Measurements from ENCODE around the gene RAPGEF4. TPM values are rescaled to one million over a fixed set of nuclear protein-coding genes. Genes with fewer than 3 reads are reported as not detected.
A peak's percentile ranks its signal among the peaks of the same experiment; 100 is the strongest.

The RAPGEF4 gene
- total RNA-seq, 2 experiments from 2014 or later, result 0.85 to 1.3 TPM

DNA sequence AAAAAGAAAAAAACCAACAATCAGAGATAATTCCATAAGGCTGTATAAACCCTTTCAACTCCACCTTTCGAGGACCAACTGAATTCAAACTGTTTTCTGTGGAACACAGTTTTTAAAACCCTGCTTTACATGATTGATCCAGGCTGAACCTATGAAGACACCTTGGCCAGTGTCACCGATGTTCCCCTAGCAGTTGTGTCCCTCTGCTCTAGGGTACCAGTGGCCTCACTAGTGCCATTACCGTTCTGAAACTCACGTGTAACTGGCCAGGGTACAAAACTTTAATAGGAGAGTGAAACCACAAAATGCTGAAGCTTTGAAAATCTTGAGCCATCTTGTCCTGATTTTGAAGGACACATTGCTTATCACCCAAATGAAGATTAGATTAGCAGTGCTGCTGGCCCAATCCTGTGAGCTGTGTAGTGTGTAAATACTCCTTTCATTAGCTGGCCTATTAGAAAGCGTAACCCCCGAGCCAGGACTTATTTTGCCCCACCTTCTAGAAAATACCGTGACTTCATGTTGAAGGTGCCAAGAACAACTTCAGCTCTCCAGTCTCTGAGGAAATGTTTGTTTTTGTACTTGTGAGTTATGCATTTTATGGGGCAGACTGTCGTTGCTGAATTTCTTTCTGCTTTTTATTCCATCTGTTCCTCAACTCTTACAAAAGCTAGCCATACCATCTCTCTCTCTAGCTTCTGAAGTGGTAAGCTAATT is 192.2 kb downstream of the RAPGEF4 start:
- no peak for ATAC-seq
- Mint-ChIP-seq H3K4me3 (no peak overlapping the region), H3K4me1 (ENCODE audit: low read depth) (peaks cover 9% of the 10 kb centered on the region), H3K27me3 (peaks cover 3% of the 10 kb centered on the region), H3K36me3 (ENCODE audit: low read depth) (no peaks in the 10 kb centered on the region), H3K9me3 (no peaks in the 10 kb centered on the region), H3K27ac (no peak overlapping the region)
- no peak for DNase-seq
- intact Hi-C loops (cut with micrococcal nuclease), result no loop called here
- POLR2A ChIA-PET, result no interaction called here
- TF ChIP-seq, protein P1, sequence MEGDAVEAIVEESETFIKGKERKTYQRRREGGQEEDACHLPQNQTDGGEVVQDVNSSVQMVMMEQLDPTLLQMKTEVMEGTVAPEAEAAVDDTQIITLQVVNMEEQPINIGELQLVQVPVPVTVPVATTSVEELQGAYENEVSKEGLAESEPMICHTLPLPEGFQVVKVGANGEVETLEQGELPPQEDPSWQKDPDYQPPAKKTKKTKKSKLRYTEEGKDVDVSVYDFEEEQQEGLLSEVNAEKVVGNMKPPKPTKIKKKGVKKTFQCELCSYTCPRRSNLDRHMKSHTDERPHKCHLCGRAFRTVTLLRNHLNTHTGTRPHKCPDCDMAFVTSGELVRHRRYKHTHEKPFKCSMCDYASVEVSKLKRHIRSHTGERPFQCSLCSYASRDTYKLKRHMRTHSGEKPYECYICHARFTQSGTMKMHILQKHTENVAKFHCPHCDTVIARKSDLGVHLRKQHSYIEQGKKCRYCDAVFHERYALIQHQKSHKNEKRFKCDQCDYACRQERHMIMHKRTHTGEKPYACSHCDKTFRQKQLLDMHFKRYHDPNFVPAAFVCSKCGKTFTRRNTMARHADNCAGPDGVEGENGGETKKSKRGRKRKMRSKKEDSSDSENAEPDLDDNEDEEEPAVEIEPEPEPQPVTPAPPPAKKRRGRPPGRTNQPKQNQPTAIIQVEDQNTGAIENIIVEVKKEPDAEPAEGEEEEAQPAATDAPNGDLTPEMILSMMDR (IDR thresholded peaks at IDR 0.05), result no peak
- CTCF ChIA-PET, result interaction anchor here (0.8 to 8.0 kb wide), 3 partner anchors 11 to 121 kb away, joined by 4 to 103 read pairs (median 5); no protein-coding TSS in a partner anchor

DNA sequence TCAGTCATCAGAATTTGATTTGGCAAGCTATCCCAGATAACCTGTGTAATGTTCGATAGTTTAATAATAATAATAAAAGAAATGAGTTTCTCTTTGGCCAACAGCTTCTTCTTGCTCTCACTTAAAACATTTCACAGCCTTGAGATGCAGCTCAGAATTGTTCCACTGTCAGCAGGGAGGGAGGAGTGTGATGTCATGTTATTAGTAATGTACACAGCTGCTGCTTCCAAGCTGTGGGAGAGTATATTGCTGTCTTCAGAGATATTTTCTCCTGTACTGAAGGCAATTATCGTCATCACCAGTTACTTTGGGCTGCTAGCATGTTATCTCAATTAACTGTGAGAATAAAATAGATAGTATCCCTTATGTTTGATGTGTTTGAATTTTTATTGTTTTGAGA is 193.1 kb downstream of the RAPGEF4 start:
- TF ChIP-seq, protein P1 (IDR thresholded peaks at IDR 0.05), result no peak
- no peak for ATAC-seq
- no peaks in the 10 kb centered on the region for H3K36me3 Mint-ChIP-seq (ENCODE audit: low read depth)
- no peak for DNase-seq
- peaks cover 3% of the 10 kb centered on the region for H3K27me3 Mint-ChIP-seq
- intact Hi-C loops (cut with micrococcal nuclease), result no loop called here
- CTCF ChIA-PET, result interaction anchor here (1.6 to 8.0 kb wide), 2 partner anchors 12 to 122 kb away, joined by 4 to 103 read pairs; no protein-coding TSS in a partner anchor
- no peak overlapping the region for H3K4me3 Mint-ChIP-seq
- H3K9me3 Mint-ChIP-seq, result no peaks in the 10 kb centered on the region
- H3K4me1 Mint-ChIP-seq (ENCODE audit: low read depth), result peaks cover 9% of the 10 kb centered on the region
- POLR2A ChIA-PET, result no interaction called here
- H3K27ac Mint-ChIP-seq, result no peak overlapping the region

DNA sequence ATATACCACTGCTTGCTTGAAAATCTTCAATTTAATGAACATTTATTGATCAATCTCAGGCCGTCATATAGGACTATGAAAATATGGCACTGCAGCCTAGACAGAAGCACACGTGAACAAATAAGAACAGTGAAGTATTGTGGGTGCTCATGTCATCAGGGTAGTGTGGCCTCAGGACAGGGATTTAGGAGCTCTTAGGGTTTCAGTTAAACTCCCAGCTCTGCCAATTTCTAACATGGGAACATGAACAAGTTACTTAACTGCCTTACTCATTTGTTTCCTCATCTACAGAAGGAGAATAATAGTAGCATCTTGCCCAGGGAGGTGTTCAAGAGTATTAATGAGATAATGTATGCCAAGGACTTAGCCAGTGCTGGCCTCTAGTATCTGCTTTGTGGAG is 194.0 kb downstream of the RAPGEF4 start:
- Mint-ChIP-seq H3K4me3 (no peak overlapping the region), H3K4me1 (ENCODE audit: low read depth) (peaks cover 9% of the 10 kb centered on the region), H3K27ac (no peak overlapping the region), H3K27me3 (peaks cover 1% of the 10 kb centered on the region), H3K9me3 (no peaks in the 10 kb centered on the region), H3K36me3 (ENCODE audit: low read depth) (no peaks in the 10 kb centered on the region)
- ChIA-PET CTCF (interaction anchor here (1.2 to 8.0 kb wide), 4 partner anchors 8 to 123 kb away, joined by 3 to 103 read pairs (median 38); no protein-coding TSS in a partner anchor), POLR2A (interaction anchor here (0.7 kb wide), 1 partner anchor 1162 kb away, joined by 3 read pairs; no protein-coding TSS in a partner anchor)
- DNase-seq (no peak), ATAC-seq (no peak)
- intact Hi-C loops (cut with micrococcal nuclease), result loop anchor here (2.0 kb wide), 1 partner anchor 123 kb away; no protein-coding TSS in a partner anchor
- TF ChIP-seq, protein P1 (IDR thresholded peaks at IDR 0.05), result no peak

DNA sequence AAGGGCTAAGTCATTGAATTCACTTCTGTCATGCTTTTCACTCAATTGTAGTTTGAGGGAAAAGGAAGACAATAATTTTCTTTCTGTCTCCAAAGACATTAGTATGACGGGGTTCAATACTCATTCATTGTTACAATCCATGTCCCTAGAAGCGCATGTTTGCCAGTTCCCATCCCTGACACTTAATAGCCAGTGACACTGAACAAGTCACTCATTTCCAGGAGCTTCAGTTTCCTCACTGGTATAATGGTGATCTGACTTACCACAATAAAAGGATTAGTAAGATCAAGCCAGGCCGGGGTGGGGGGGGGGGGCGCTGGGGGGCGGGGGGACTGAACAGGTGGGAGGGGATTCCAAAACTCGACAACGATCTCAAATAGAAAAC is 195.2 kb downstream of the RAPGEF4 start:
- intact Hi-C loops (cut with micrococcal nuclease), result loop anchor here (2.0 kb wide), 1 partner anchor 124 kb away; no protein-coding TSS in a partner anchor
- CTCF ChIA-PET, result interaction anchor here (0.9 to 8.0 kb wide), 37 partner anchors 10 to 284 kb away, joined by 3 to 103 read pairs (median 7); no protein-coding TSS in a partner anchor
- no peak overlapping the region for H3K4me3 Mint-ChIP-seq
- peaks cover 9% of the 10 kb centered on the region for H3K4me1 Mint-ChIP-seq (ENCODE audit: low read depth)
- TF ChIP-seq, protein P1 (IDR thresholded peaks at IDR 0.05), result no peak
- peaks cover 1% of the 10 kb centered on the region for H3K27me3 Mint-ChIP-seq
- no peak overlapping the region for H3K27ac Mint-ChIP-seq
- H3K9me3 Mint-ChIP-seq, result no peaks in the 10 kb centered on the region
- ATAC-seq, result peak; percentile 34
- POLR2A ChIA-PET, result interaction anchor here (1.0 to 1.1 kb wide), 2 partner anchors 15 to 29 kb away, joined by 3 read pairs; no protein-coding TSS in a partner anchor
- DNase-seq, result no peak
- no peaks in the 10 kb centered on the region for H3K36me3 Mint-ChIP-seq (ENCODE audit: low read depth)

Measured in activated CD8-positive, alpha-beta T cell treated with anti-CD3 and anti-CD28 coated beads for 36 hours (primary cell).